ENCODE measurements around the gene NDUFS8.

The NDUFS8 gene

GRCh38 chr11:68038226-68038717 is 7.8 kb downstream of the NDUFS8 start:
- no peak for DNase-seq

- peak; percentile 50 to 55 for DNase-seq
Observed at GRCh38 chr11:68038718-68039525, 8.4 kb downstream of the NDUFS8 start, which contains the start of gene TCIRG1. Gene TCIRG1 (plus strand): TSS chr11:68039025. CDS start chr11:68041272, 2,247 bp downstream.

- DNase-seq, result no peak
Observed at GRCh38 chr11:68039526-68040086, 9.1 kb downstream of the NDUFS8 start.

- peak in 1 of 2 donors; percentile 43 for DNase-seq
Observed at GRCh38 chr11:68040101-68040956, 9.8 kb downstream of the NDUFS8 start.

- no peak for DNase-seq
Observed at GRCh38 chr11:68040957-68041591, 10.6 kb downstream of the NDUFS8 start.

- no peak for DNase-seq
Observed at GRCh38 chr11:68041617-68042218, 11.2 kb downstream of the NDUFS8 start.

- no peak for DNase-seq
Observed at GRCh38 chr11:68042219-68043028, 11.9 kb downstream of the NDUFS8 start.

- no peak for DNase-seq
Observed at GRCh38 chr11:68043029-68043348, 12.5 kb downstream of the NDUFS8 start.

GRCh38 chr11:68043349-68044144 is 13.1 kb downstream of the NDUFS8 start:
- no peak for DNase-seq

GRCh38 chr11:68044145-68044813 is 13.8 kb downstream of the NDUFS8 start:
- no peak for DNase-seq

- DNase-seq, result no peak
Observed at GRCh38 chr11:68044898-68045351, 14.4 kb downstream of the NDUFS8 start.

- DNase-seq, result no peak
Observed at GRCh38 chr11:68047437-68048290, 17.2 kb downstream of the NDUFS8 start.

GRCh38 chr11:68048681-68049508 is 18.4 kb downstream of the NDUFS8 start:
- DNase-seq, result no peak

- DNase-seq, result no peak
Observed at GRCh38 chr11:68049509-68050370, 19.3 kb downstream of the NDUFS8 start.

- no peak for DNase-seq
Observed at GRCh38 chr11:68050371-68050841, 19.9 kb downstream of the NDUFS8 start.

GRCh38 chr11:68051191-68052136 is 21.0 kb downstream of the NDUFS8 start:
- DNase-seq, result no peak

Measured in activated CD4-positive, alpha-beta T cell treated with anti-CD3 and anti-CD28 coated beads for 4 hours (primary cell).